ENCODE results near the gene SPEN.
A peak's percentile ranks its signal among the peaks of the same experiment; 100 is the strongest.

The SPEN gene

GRCh38 chr1:15946571-15947381 is 99.3 kb downstream of the SPEN start:
- no peak for DNase-seq (ENCODE audit: low read depth)
- no peak for TF ChIP-seq CTCF (conservative IDR thresholded peaks at IDR 0.05; ENCODE audit: low read depth, low read length)

GRCh38 chr1:15947382-15948090 is 100.0 kb downstream of the SPEN start:
- DNase-seq (ENCODE audit: low read depth), result no peak
- no peak overlapping the region for H3K4me3 ChIP-seq (ENCODE audit: low read depth, low read length)
- TF ChIP-seq CTCF (conservative IDR thresholded peaks at IDR 0.05; ENCODE audit: low read depth, low read length), result no peak

More at GRCh38 chr1:15946571-15947381, 99.3 kb downstream of the SPEN start:
- H3K4me3 ChIP-seq (ENCODE audit: low read depth, low read length), result no peak overlapping the region

- no peak for TF ChIP-seq CTCF (conservative IDR thresholded peaks at IDR 0.05; ENCODE audit: low read depth, low read length)
- H3K4me3 ChIP-seq (ENCODE audit: low read depth, low read length), result no peak overlapping the region
- no peak for DNase-seq (ENCODE audit: low read depth)
Measured at GRCh38 chr1:15948091-15948591, 100.6 kb downstream of the SPEN start.

- DNase-seq (ENCODE audit: low read depth), result peak; percentile 91
- no peak overlapping the region for H3K4me3 ChIP-seq (ENCODE audit: low read depth, low read length)
- no peak for TF ChIP-seq CTCF (conservative IDR thresholded peaks at IDR 0.05; ENCODE audit: low read depth, low read length)
Measured at GRCh38 chr1:15948595-15949452, 101.3 kb downstream of the SPEN start.

GRCh38 chr1:15949453-15950245 is 102.1 kb downstream of the SPEN start:
- TF ChIP-seq CTCF (conservative IDR thresholded peaks at IDR 0.05; ENCODE audit: low read depth, low read length), result no peak
- peak; percentile 95 for DNase-seq (ENCODE audit: low read depth)
- H3K4me3 ChIP-seq (ENCODE audit: low read depth, low read length), result peak overlapping the region; percentile 20

GRCh38 chr1:15950302-15950701 is 102.8 kb downstream of the SPEN start:
- no peak for DNase-seq (ENCODE audit: low read depth)
- H3K4me3 ChIP-seq (ENCODE audit: low read depth, low read length), result no peak overlapping the region
- TF ChIP-seq CTCF (conservative IDR thresholded peaks at IDR 0.05; ENCODE audit: low read depth, low read length), result no peak
